ENCODE data around the gene CCDC6. TPM values are rescaled to one million over a fixed set of nuclear protein-coding genes. Genes with fewer than 3 reads are reported as not detected.

CCDC6 gene
- total RNA-seq, 2 experiments from 2014 or later, result 9.5 to 25.4 TPM

GRCh38 chr10:59844436-59844835 lies 61.9 kb downstream of the CCDC6 start:
- POLR2A ChIA-PET, result interaction anchor here (0.6 to 3.0 kb wide), 10 partner anchors 9 to 477 kb away, joined by 3 to 18 read pairs (median 5); no protein-coding TSS in a partner anchor

GRCh38 chr10:59843748-59844147 lies 62.6 kb downstream of the CCDC6 start:
- no peak for TF ChIP-seq CTCF (conservative IDR thresholded peaks at IDR 0.05; ENCODE audit: low read length)
- TF ChIP-seq EZH2phosphoT487 (IDR thresholded peaks at IDR 0.05; ENCODE audit: borderline replicate concordance, low read depth, low read length), result no peak
- no peak overlapping the region for H2AFZ ChIP-seq (ENCODE audit: low read length)
- peaks cover 24% of the 10 kb centered on the region for H3K36me3 ChIP-seq (ENCODE audit: insufficient read depth, low read length)
- POLR2A ChIA-PET, result interaction anchor here (0.5 to 3.0 kb wide), 7 partner anchors 8 to 392 kb away, joined by 3 to 18 read pairs (median 4); no protein-coding TSS in a partner anchor
- no peak overlapping the region for H3K27ac ChIP-seq (ENCODE audit: low read depth, low read length, poor library complexity, severe bottlenecking)
- H3K4me2 ChIP-seq (ENCODE audit: low read length), result no peak overlapping the region
- H3K4me1 ChIP-seq (ENCODE audit: insufficient read depth, low read length, poor library complexity, severe bottlenecking), result no peaks in the 10 kb centered on the region
- no peaks in the 10 kb centered on the region for H3K79me2 ChIP-seq (ENCODE audit: insufficient read depth, low read depth, low read length)
- H3K4me3 ChIP-seq (ENCODE audit: low read depth, low read length, poor library complexity, severe bottlenecking), result no peak overlapping the region
- BruUV-seq (replicated peaks), result no TSS peak
- H3K9me3 ChIP-seq (ENCODE audit: low read length), result no peaks in the 10 kb centered on the region
- H4K20me1 ChIP-seq (ENCODE audit: insufficient read depth, low read length), result no peaks in the 10 kb centered on the region
- CTCF ChIA-PET (ENCODE audit: unreplicated experiment), result no interaction called here
- H3K9me2 ChIP-seq (ENCODE audit: insufficient read depth, low read length), result no peaks in the 10 kb centered on the region
- intact Hi-C loops (cut with micrococcal nuclease; ENCODE audit: unreplicated experiment), result no loop called here
- DNase-seq (ENCODE audit: low spot score), result no peak

More at GRCh38 chr10:59844436-59844835, 61.9 kb downstream of the CCDC6 start:
- Histone ChIP-seq H3K4me2 (ENCODE audit: low read length) (no peak overlapping the region), H2AFZ (ENCODE audit: low read length) (no peak overlapping the region), H3K4me1 (ENCODE audit: insufficient read depth, low read length, poor library complexity, severe bottlenecking) (no peaks in the 10 kb centered on the region), H3K27ac (ENCODE audit: low read depth, low read length, poor library complexity, severe bottlenecking) (no peak overlapping the region), H3K79me2 (ENCODE audit: insufficient read depth, low read depth, low read length) (no peaks in the 10 kb centered on the region), H3K4me3 (ENCODE audit: low read depth, low read length, poor library complexity, severe bottlenecking) (no peak overlapping the region), H3K9me3 (ENCODE audit: low read length) (no peaks in the 10 kb centered on the region), H4K20me1 (ENCODE audit: insufficient read depth, low read length) (no peaks in the 10 kb centered on the region), H3K9me2 (ENCODE audit: insufficient read depth, low read length) (no peaks in the 10 kb centered on the region), H3K36me3 (ENCODE audit: insufficient read depth, low read length) (peaks cover 31% of the 10 kb centered on the region)
- no peak for DNase-seq (ENCODE audit: low spot score)
- no peak for TF ChIP-seq CTCF (conservative IDR thresholded peaks at IDR 0.05; ENCODE audit: low read length)
- no peak for TF ChIP-seq EZH2phosphoT487 (IDR thresholded peaks at IDR 0.05; ENCODE audit: borderline replicate concordance, low read depth, low read length)
- intact Hi-C loops (cut with micrococcal nuclease; ENCODE audit: unreplicated experiment), result no loop called here
- CTCF ChIA-PET (ENCODE audit: unreplicated experiment), result no interaction called here
- BruUV-seq (replicated peaks), result no TSS peak

- TF ChIP-seq CTCF (conservative IDR thresholded peaks at IDR 0.05; ENCODE audit: low read length), result no peak
- no peak for TF ChIP-seq EZH2phosphoT487 (IDR thresholded peaks at IDR 0.05; ENCODE audit: borderline replicate concordance, low read depth, low read length)
- no peak for DNase-seq (ENCODE audit: low spot score)
- H3K36me3 ChIP-seq (ENCODE audit: insufficient read depth, low read length), result peaks cover 11% of the 10 kb centered on the region
- no peak overlapping the region for H3K27ac ChIP-seq (ENCODE audit: low read depth, low read length, poor library complexity, severe bottlenecking)
- H3K9me2 ChIP-seq (ENCODE audit: insufficient read depth, low read length), result no peaks in the 10 kb centered on the region
- intact Hi-C loops (cut with micrococcal nuclease; ENCODE audit: unreplicated experiment), result no loop called here
- H3K4me3 ChIP-seq (ENCODE audit: low read depth, low read length, poor library complexity, severe bottlenecking), result no peak overlapping the region
- ChIA-PET POLR2A (interaction anchor here (0.6 to 0.9 kb wide), 3 partner anchors 9 to 68 kb away, joined by 3 read pairs; no protein-coding TSS in a partner anchor), CTCF (ENCODE audit: unreplicated experiment) (interaction anchor here (0.6 kb wide), 1 partner anchor 211 kb away, joined by 3 read pairs; no protein-coding TSS in a partner anchor)
- H2AFZ ChIP-seq (ENCODE audit: low read length), result no peak overlapping the region
- H4K20me1 ChIP-seq (ENCODE audit: insufficient read depth, low read length), result no peaks in the 10 kb centered on the region
- H3K9me3 ChIP-seq (ENCODE audit: low read length), result no peaks in the 10 kb centered on the region
- H3K4me1 ChIP-seq (ENCODE audit: insufficient read depth, low read length, poor library complexity, severe bottlenecking), result peaks cover 21% of the 10 kb centered on the region
- no peaks in the 10 kb centered on the region; the same call in 1 of the 2 replicates for H3K79me2 ChIP-seq (ENCODE audit: insufficient read depth, low read depth, low read length)
- no peak overlapping the region for H3K4me2 ChIP-seq (ENCODE audit: low read length)
- BruUV-seq (replicated peaks), result no TSS peak
Measured at GRCh38 chr10:59839576-59839975, 66.8 kb downstream of the CCDC6 start.

All from OCI-LY7 (cell line).